CD4-positive, alpha-beta T cell (primary cell): ENCODE results near the gene VCAN. TPM values are rescaled to one million over a fixed set of nuclear protein-coding genes. Genes with fewer than 3 reads are reported as not detected.

ENCODE experiments used
- ATAC-seq: fragments of 200-7000 bp; cut with Tn5 transposase; one replicate; pipeline ENCODE4 v1.10.0; 2022; ENCODE audit warnings: mild to moderate bottlenecking; ENCODE audit not compliant: poor library complexity
- CTCF ChIA-PET: fragments of 350-600 bp; sonication (Branson Sonifier 250); formaldehyde crosslinking; loops from one replicate; lab custom pipeline; 2021; ENCODE audit warnings: antibody characterized with exemption, inconsistent platforms; lab: Charles Lee
- POLR2A ChIA-PET: fragments of 350-600 bp; sonication (Branson Sonifier 250); formaldehyde crosslinking; loops from one replicate; lab custom pipeline; 2021; ENCODE audit warnings: antibody characterized with exemption, inconsistent platforms; lab: Charles Lee
- DNase-seq, 14 experiments: peaks; one replicate each; pipeline ENCODE4 v3.0.0-alpha.2; 2013 to 2020; ENCODE audit warnings: mixed read lengths in 2 of 14
- H3K27ac ChIP-seq, 2 donors: one replicate each; pipeline versions ENCODE4 v1.5.1 to v1.7.0; 2013; ENCODE audit warnings: low read length in 2 of 2, low read depth in 1 of 2, mild to moderate bottlenecking in 1 of 2
- H3K27me3 ChIP-seq, 2 experiments: 1 replicate in 1 of 2; 2 replicates in 1 of 2; pipeline versions ENCODE4 v1.6.1 to v1.7.0; 2013; ENCODE audit warnings: low read length in 2 of 2, control low read depth in 1 of 2, mild to moderate bottlenecking in 1 of 2, moderate library complexity in 1 of 2; ENCODE audit not compliant: insufficient read depth in 2 of 2, control insufficient read depth in 1 of 2
- H3K36me3 ChIP-seq: one replicate; pipeline ENCODE4 v1.6.1; 2013; ENCODE audit warnings: low read length, control low read depth; ENCODE audit not compliant: insufficient read depth
- H3K4me1 ChIP-seq: one replicate; pipeline ENCODE4 v1.6.1; 2013; ENCODE audit warnings: low read length, control low read depth; ENCODE audit not compliant: insufficient read depth
- H3K4me3 ChIP-seq: one replicate; pipeline ENCODE4 v1.5.1; 2013; ENCODE audit warnings: mild to moderate bottlenecking, low read length, moderate library complexity
- H3K9me3 ChIP-seq, 2 experiments: 1 replicate in 1 of 2; 2 replicates in 1 of 2; pipeline versions ENCODE4 v1.6.1 to v1.7.0; 2013; ENCODE audit warnings: low read length in 2 of 2, mild to moderate bottlenecking in 2 of 2, control low read depth in 1 of 2, moderate library complexity in 1 of 2; ENCODE audit not compliant: control insufficient read depth in 1 of 2, insufficient read depth in 1 of 2
- H3K27ac Mint-ChIP-seq: one replicate; pipeline ENCODE4 v1.8.0; 2020; ENCODE audit warnings: mixed read lengths
- H3K27me3 Mint-ChIP-seq: one replicate; pipeline ENCODE4 v1.8.0; 2021; ENCODE audit warnings: mixed read lengths
- H3K36me3 Mint-ChIP-seq: one replicate; pipeline ENCODE4 v1.8.0; 2021; ENCODE audit warnings: low read depth, mixed read lengths
- H3K4me1 Mint-ChIP-seq: one replicate; pipeline ENCODE4 v1.8.0; 2021; ENCODE audit warnings: low read depth, mixed read lengths
- H3K4me3 Mint-ChIP-seq: one replicate; pipeline ENCODE4 v1.8.0; 2020; ENCODE audit warnings: mild to moderate bottlenecking, mixed read lengths
- H3K9me3 Mint-ChIP-seq: one replicate; pipeline ENCODE4 v1.8.0; 2020; ENCODE audit warnings: mixed read lengths
- CTCF ChIP-seq: fragments of 200-600 bp; IDR thresholded peaks from one replicate; pipeline ENCODE4 v1.8.0; 2022; ENCODE audit warnings: antibody characterized with exemption, mild to moderate bottlenecking
- intact Hi-C, 2 experiments: fragments of 100-400 bp; cut with DNase I in 1 of 2; cut with micrococcal nuclease in 1 of 2; formaldehyde crosslinking; loops; one replicate each; pipeline versions ENCODE4 v1.15.1 to v1.9.0; 2023 to 2025; cut with DNase I, micrococcal nuclease
- total RNA-seq, 174 experiments: library from RNA in 2 of 174; stranded (reverse) in 2 of 174; gene quantifications; one replicate each; pipeline ENCODE4 v1.2.3 and lab custom pipeline; 2021 to 2026

Gene VCAN
- total RNA-seq, 2 experiments from 2014 or later: 6.4 to 7.1 TPM

DNA sequence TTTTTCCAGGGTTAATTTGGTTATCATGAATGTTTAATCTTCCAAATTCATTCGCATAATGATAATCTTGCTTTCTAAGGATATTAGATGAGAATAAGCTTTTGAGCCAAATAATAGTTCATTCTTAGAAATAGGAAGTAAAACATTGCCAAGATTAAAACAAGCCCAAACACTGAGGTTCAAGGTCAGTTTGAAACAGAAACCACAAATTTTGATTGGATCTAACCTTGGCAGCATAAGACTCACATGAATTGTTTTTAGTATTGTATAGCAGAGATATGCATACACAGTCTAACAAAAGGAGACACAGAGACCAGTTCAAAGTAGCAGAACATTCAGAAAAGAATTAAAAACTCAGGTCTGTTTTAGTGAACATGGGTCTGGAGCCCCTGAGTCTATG, 43.4 kb upstream of the VCAN start:
- no peaks in the 10 kb centered on the region for H3K4me1 Mint-ChIP-seq
- ATAC-seq (no peak), DNase-seq (no peak)
- Histone ChIP-seq H3K4me3 (no peak overlapping the region), H3K27me3 (no peaks in the 10 kb centered on the region), H3K4me1 (no peaks in the 10 kb centered on the region), H3K27ac (no peak overlapping the region), H3K36me3 (no peaks in the 10 kb centered on the region), H3K9me3 (no peaks in the 10 kb centered on the region)
- ChIA-PET POLR2A (no interaction called here), CTCF (no interaction called here)
- TF ChIP-seq CTCF: no peak
- intact Hi-C loops: no loop called here
- no peak overlapping the region for H3K4me3 Mint-ChIP-seq
- H3K9me3 Mint-ChIP-seq: no peaks in the 10 kb centered on the region
- no peaks in the 10 kb centered on the region for H3K36me3 Mint-ChIP-seq
- no peaks in the 10 kb centered on the region for H3K27me3 Mint-ChIP-seq
- H3K27ac Mint-ChIP-seq: no peak overlapping the region

- Histone ChIP-seq H3K4me1 (no peaks in the 10 kb centered on the region), H3K4me3 (no peak overlapping the region), H3K9me3 (no peaks in the 10 kb centered on the region), H3K27me3 (no peaks in the 10 kb centered on the region), H3K27ac (no peak overlapping the region), H3K36me3 (no peaks in the 10 kb centered on the region)
- CTCF ChIA-PET: no interaction called here
- Mint-ChIP-seq H3K27me3 (no peaks in the 10 kb centered on the region), H3K27ac (no peak overlapping the region), H3K36me3 (no peaks in the 10 kb centered on the region), H3K4me1 (no peaks in the 10 kb centered on the region), H3K9me3 (no peaks in the 10 kb centered on the region), H3K4me3 (no peak overlapping the region)
- no peak for ATAC-seq
- POLR2A ChIA-PET: no interaction called here
- no peak for DNase-seq
- no peak for TF ChIP-seq CTCF
- intact Hi-C loops: no loop called here
Observed at GRCh38 chr5:83428890-83429289, 42.7 kb upstream of the VCAN start.

GRCh38 chr5:83430130-83431010, 41.2 kb upstream of the VCAN start:
- intact Hi-C loops: loop anchor here (1.0 to 10.0 kb wide), 3 partner anchors 786 to 1078 kb away; no protein-coding TSS in a partner anchor
- Histone ChIP-seq H3K9me3 (no peaks in the 10 kb centered on the region), H3K4me1 (no peaks in the 10 kb centered on the region), H3K27ac (no peak overlapping the region), H3K27me3 (no peaks in the 10 kb centered on the region), H3K36me3 (no peaks in the 10 kb centered on the region), H3K4me3 (no peak overlapping the region)
- no peaks in the 10 kb centered on the region for H3K4me1 Mint-ChIP-seq
- H3K27me3 Mint-ChIP-seq: no peaks in the 10 kb centered on the region
- ATAC-seq: peak; percentile 69
- POLR2A ChIA-PET: no interaction called here
- H3K9me3 Mint-ChIP-seq: no peaks in the 10 kb centered on the region
- CTCF ChIA-PET: no interaction called here
- peak; percentile 7 to 71 (median 26) for DNase-seq
- H3K36me3 Mint-ChIP-seq: no peaks in the 10 kb centered on the region
- H3K4me3 Mint-ChIP-seq: no peak overlapping the region
- no peak overlapping the region for H3K27ac Mint-ChIP-seq
- peak; percentile 72 for TF ChIP-seq CTCF
